ENCODE results near the gene CFAP61.

CFAP61 gene

DNA sequence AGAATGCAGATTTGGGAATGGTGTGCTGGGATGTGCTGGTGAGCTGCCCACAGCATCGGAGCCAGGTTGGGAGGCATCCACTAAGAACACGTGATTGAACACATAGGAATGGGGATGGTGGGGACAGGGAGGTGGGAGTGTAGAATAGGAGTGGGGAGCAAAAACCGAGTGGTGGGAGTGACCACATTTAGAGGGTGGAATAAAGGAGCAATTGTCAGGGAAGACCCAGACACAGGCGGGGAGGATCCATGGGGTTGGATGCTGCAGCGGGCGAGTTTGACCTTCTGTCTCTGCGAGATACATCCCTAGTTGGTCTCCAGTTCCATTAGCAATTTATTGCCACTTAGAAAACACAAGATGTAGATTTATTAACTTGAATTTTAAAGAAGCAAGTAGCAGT is 30.5 kb upstream of the CFAP61 start:
- no peak for DNase-seq (ENCODE audit: extremely low read depth, low read depth)
- TF ChIP-seq, protein P1, sequence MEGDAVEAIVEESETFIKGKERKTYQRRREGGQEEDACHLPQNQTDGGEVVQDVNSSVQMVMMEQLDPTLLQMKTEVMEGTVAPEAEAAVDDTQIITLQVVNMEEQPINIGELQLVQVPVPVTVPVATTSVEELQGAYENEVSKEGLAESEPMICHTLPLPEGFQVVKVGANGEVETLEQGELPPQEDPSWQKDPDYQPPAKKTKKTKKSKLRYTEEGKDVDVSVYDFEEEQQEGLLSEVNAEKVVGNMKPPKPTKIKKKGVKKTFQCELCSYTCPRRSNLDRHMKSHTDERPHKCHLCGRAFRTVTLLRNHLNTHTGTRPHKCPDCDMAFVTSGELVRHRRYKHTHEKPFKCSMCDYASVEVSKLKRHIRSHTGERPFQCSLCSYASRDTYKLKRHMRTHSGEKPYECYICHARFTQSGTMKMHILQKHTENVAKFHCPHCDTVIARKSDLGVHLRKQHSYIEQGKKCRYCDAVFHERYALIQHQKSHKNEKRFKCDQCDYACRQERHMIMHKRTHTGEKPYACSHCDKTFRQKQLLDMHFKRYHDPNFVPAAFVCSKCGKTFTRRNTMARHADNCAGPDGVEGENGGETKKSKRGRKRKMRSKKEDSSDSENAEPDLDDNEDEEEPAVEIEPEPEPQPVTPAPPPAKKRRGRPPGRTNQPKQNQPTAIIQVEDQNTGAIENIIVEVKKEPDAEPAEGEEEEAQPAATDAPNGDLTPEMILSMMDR (IDR thresholded peaks at IDR 0.05; ENCODE audit: low read depth, low read length): no peak

GRCh38 chr20:20022498-20022897 is 29.8 kb upstream of the CFAP61 start:
- no peak for DNase-seq (ENCODE audit: extremely low read depth, low read depth)
- TF ChIP-seq, protein P1 (IDR thresholded peaks at IDR 0.05; ENCODE audit: low read depth, low read length): no peak

GRCh38 chr20:20023395-20023794 is 28.9 kb upstream of the CFAP61 start:
- no peak for DNase-seq (ENCODE audit: extremely low read depth, low read depth)
- TF ChIP-seq, protein P1 (IDR thresholded peaks at IDR 0.05; ENCODE audit: low read depth, low read length): no peak

DNA sequence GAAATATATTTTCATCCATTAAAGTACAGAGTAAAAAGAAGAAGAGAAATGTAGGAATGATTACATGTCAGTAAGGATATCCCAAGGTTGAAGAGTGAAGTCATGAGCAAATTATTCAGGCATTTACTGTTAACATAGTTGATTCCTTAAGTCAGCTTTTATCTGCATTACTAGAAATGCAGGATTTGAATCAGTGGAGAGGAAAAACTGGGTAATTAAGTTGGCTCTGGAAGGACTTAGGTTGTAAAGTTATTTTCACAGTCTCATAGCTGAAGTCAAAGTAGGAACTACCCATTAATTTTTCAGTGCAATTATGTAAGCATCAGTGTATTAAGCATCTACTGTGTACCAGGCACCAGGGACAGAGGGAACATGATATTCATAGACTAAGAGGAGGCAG is 27.4 kb upstream of the CFAP61 start:
- TF ChIP-seq, protein P1 (IDR thresholded peaks at IDR 0.05; ENCODE audit: low read depth, low read length): no peak
- no peak for DNase-seq (ENCODE audit: extremely low read depth, low read depth)

DNA sequence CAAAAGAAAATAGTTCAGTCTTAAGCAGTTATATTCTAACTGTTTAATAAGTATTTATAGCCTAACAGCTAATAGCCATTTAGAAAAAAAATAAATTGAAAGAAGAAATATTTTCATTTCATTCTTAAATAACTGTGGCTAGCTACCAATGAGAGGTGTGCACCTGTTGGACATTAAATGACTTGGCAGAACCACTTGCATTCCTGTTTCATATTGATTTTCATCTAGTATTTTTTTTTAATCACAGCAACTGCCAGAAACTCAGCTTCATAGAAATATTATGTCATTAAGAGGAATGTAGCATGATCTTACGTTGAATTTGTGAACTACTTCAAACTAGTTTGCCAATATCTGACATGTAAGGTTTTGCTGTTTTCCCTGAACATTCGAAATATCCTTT is 25.0 kb upstream of the CFAP61 start:
- TF ChIP-seq, protein P1 (IDR thresholded peaks at IDR 0.05; ENCODE audit: low read depth, low read length): no peak
- no peak for DNase-seq (ENCODE audit: extremely low read depth, low read depth)

DNA sequence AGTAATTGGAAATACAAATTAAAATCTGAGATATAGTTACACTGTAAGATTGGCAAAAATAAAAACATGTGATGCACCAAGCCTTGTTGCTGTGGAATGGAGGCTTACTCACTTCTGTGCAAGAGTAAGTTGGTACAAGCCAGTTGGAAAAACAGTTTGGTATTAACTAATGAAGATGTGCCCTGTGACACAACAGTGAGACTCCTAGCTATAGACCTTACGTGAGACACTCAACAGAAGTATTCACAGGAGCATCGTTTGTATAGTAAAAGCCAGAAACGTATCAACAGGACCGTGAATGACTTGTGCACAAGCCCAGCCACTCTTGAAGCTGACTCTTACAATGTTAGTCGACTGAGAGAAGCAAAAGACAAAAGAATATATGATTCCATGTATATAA is 20.5 kb upstream of the CFAP61 start:
- TF ChIP-seq, protein P1 (IDR thresholded peaks at IDR 0.05; ENCODE audit: low read depth, low read length): no peak
- DNase-seq (ENCODE audit: extremely low read depth, low read depth): no peak

DNA sequence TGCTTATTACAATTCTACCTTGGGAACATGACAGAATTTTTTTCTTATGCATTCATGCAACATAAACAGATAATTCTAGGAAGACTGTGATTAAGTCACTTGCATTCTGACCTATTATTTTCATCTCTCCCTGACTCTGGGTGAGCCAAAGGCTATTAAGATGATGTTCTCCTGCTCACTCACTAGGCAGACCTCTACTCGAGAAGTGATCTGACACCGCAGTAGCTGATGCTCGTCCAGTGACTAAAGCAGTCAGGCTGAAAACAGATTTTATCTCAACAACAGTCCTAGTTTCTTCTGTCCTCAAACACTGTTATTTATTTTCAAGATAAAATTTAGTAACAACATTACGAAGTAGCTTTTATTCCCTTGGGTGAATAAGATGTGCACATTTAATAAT is 17.8 kb upstream of the CFAP61 start:
- TF ChIP-seq, protein P1 (IDR thresholded peaks at IDR 0.05; ENCODE audit: low read depth, low read length): no peak
- DNase-seq (ENCODE audit: extremely low read depth, low read depth): no peak
